NB4 (cell line): ENCODE data around the gene ONECUT2.

Experiments used
- DNase-seq: peaks from one replicate; pipeline ENCODE4 v3.0.0; 2010; ENCODE audit warnings: low read depth
- H3K4me3 ChIP-seq: one replicate; pipeline ENCODE4 v1.5.1; 2011; ENCODE audit warnings: mild to moderate bottlenecking, low read depth, low read length, moderate library complexity
- CTCF ChIP-seq: IDR thresholded peaks from one replicate; pipeline ENCODE4 v1.5.1; 2012; ENCODE audit warnings: low read depth, low read length
- MYC ChIP-seq: IDR thresholded peaks from 2 replicates; pipeline ENCODE4 v1.6.1; 2011; ENCODE audit warnings: low read depth, low read length
- POLR2A ChIP-seq: IDR thresholded peaks from 2 replicates; pipeline ENCODE4 v1.6.1; 2011; ENCODE audit warnings: mild to moderate bottlenecking; ENCODE audit not compliant: insufficient read length; ENCODE audit errors: extremely low read depth
- TF ChIP-seq, protein P1 (sequence below): IDR thresholded peaks from 2 replicates; pipeline ENCODE4 v1.6.1; 2011; ENCODE audit warnings: low read depth, low read length

Gene ONECUT2

DNA sequence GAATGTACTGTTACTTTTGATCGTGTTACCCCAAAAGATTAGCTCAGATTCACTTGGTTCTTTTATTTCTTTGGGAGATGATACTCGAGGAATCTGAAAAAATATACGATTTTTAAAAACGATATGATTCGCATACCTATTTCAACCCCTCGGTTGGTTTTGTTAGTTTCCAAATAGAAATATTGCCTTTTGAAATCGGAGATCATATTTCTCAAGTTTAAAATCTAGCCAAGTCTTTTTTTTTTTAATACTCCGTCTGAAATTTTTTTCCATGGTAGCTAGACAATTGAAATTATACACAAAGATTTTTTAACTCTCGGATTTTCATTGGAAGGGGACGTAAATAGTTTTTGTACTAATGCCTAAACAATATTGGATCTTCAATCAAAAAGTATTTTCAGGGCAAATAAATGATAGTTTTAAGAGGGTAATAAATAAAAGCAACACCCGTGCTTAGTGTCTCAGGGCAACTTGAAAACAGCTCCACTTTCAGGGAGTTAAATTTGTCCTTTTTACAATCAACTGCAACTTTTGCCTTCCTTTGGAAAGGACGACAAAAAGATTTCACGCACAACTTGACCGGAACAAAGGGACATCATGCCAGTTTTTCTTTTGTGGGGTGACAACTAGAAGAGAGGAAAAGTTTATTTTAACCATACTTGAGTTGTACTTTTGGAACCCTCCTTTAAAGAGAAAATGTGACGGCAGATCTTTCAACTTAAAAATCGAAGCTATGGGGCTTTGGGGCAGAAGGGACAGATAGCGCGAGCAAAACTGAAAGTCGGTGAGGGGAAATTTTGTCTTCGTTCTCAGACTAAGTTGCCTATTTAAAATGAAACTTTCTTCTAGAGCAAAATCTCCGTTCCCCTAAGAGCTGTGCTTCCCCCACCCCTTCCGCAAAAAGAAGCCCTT lies 5.8 kb upstream of the ONECUT2 start:
- TF ChIP-seq MYC (no peak), POLR2A (no peak), CTCF (no peak)
- TF ChIP-seq, protein P1, sequence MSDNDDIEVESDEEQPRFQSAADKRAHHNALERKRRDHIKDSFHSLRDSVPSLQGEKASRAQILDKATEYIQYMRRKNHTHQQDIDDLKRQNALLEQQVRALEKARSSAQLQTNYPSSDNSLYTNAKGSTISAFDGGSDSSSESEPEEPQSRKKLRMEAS = no peak
- no peak for DNase-seq
- no peak overlapping the region for H3K4me3 ChIP-seq

GRCh38 chr18:57430079-57431001 lies 4.8 kb upstream of the ONECUT2 start:
- H3K4me3 ChIP-seq = no peak overlapping the region
- TF ChIP-seq, protein P1 = no peak
- no peak for TF ChIP-seq CTCF
- TF ChIP-seq MYC = no peak
- TF ChIP-seq POLR2A = no peak
- DNase-seq = no peak

DNA sequence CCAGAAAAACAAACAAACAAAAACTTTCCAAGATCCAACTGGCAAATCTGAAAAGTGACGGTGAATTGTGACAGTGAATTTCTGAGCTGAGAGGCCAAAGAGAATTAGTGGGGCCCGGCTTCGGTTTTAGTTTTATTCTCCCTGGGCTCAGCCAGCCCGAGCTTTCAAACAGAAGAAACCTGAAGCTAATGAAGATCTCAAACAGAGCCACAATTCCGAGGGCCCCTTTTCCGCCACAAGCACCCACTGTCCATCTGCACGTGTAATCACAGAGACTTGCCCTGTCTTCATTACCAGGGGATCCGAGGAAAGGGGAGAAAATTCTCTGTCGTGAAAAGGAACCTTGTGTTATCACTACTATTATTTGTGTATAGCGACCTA lies 4.2 kb upstream of the ONECUT2 start:
- no peak for DNase-seq
- no peak overlapping the region for H3K4me3 ChIP-seq
- no peak for TF ChIP-seq MYC
- no peak for TF ChIP-seq POLR2A
- no peak for TF ChIP-seq CTCF
- TF ChIP-seq, protein P1 = no peak

DNA sequence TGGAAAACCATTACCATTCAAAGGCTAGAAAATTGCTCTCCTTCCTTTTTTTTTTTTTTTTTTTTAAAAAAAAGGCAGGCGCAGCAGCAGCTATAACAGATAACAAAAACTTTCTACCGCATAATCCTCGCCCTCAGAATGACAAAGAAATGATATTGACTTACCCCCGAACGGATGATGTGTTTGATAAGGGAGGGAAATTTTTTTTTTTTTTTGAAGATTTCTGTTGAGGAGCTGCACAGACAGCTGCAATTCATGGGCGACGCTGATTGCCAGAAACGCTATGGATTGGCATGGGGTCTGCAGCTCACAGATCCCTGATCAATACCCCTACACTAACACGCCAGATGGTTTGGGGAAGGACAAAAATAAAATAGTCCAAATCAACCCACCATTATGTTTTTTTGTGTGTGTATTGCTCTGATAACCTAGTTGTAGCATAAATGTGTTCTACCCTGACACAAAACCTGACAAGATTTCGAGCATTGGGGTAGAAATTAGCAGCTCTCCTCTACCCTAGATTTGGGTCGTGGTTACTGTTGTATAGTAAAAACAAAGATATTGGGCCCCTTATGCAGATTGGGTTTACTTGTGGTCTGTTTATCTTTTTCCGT lies 3.6 kb upstream of the ONECUT2 start:
- H3K4me3 ChIP-seq = no peak overlapping the region

More for the DNA sequence above, 3.6 kb upstream of the ONECUT2 start:
- no peak for DNase-seq
- TF ChIP-seq, protein P1 = no peak
- TF ChIP-seq MYC = no peak
- no peak for TF ChIP-seq POLR2A
- no peak for TF ChIP-seq CTCF
